ENCODE measurements around the gene MTPN.

- TF ChIP-seq, protein P1, sequence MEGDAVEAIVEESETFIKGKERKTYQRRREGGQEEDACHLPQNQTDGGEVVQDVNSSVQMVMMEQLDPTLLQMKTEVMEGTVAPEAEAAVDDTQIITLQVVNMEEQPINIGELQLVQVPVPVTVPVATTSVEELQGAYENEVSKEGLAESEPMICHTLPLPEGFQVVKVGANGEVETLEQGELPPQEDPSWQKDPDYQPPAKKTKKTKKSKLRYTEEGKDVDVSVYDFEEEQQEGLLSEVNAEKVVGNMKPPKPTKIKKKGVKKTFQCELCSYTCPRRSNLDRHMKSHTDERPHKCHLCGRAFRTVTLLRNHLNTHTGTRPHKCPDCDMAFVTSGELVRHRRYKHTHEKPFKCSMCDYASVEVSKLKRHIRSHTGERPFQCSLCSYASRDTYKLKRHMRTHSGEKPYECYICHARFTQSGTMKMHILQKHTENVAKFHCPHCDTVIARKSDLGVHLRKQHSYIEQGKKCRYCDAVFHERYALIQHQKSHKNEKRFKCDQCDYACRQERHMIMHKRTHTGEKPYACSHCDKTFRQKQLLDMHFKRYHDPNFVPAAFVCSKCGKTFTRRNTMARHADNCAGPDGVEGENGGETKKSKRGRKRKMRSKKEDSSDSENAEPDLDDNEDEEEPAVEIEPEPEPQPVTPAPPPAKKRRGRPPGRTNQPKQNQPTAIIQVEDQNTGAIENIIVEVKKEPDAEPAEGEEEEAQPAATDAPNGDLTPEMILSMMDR (IDR thresholded peaks at IDR 0.05; ENCODE audit: insufficient read depth, low read depth, low read length): no peak
- TF ChIP-seq EZH2 (IDR thresholded peaks at IDR 0.05; ENCODE audit: insufficient read depth, low read length): no peak
Measured at GRCh38 chr7:135934651-135935050, 42.5 kb downstream of the MTPN start.
